Large intestine (tissue), 3 donors: ENCODE data around the gene UPB1. TPM values are rescaled to one million over a fixed set of nuclear protein-coding genes. Genes with fewer than 3 reads are reported as not detected.
A peak's percentile ranks its signal among the peaks of the same experiment; 100 is the strongest.
"Not testable (repeated sequence)": the region's sequence is repeated elsewhere in the genome, so short reads cannot be mapped to it uniquely, and the experiment has no call there.

ENCODE experiments used
- DNase-seq, 2 donors: peaks; one replicate each; pipeline versions ENCODE4 v3.0.0 to v3.0.0-alpha.2; 2013
- H3K27ac ChIP-seq: one replicate; pipeline ENCODE4 v1.5.1; 2013; ENCODE audit warnings: low read length
- H3K27me3 ChIP-seq: 2 replicates; pipeline ENCODE4 v1.6.1; 2013; ENCODE audit warnings: low read length; ENCODE audit not compliant: control insufficient read depth, insufficient read depth
- H3K36me3 ChIP-seq: 2 replicates; pipeline ENCODE4 v1.6.1; 2013; ENCODE audit warnings: low read length; ENCODE audit not compliant: control insufficient read depth, insufficient read depth
- H3K4me1 ChIP-seq: one replicate; pipeline ENCODE4 v1.6.1; 2013; ENCODE audit warnings: low read length; ENCODE audit not compliant: control insufficient read depth, insufficient read depth
- H3K4me3 ChIP-seq: one replicate; pipeline ENCODE4 v1.5.1; 2013; ENCODE audit warnings: low read length
- H3K9me3 ChIP-seq: one replicate; pipeline ENCODE4 v1.6.1; 2013; ENCODE audit warnings: mild to moderate bottlenecking, low read depth, low read length, moderate library complexity; ENCODE audit not compliant: control insufficient read depth
- WGBS: methylation state at CpG from one replicate; pipeline ENCODE4 v1.1.5; 2013; ENCODE audit warnings: low lambda C conversion rate; ENCODE audit not compliant: insufficient coverage; 5-methylcytosine and 5-hydroxymethylcytosine counted together
- polyA plus RNA-seq: library from polyadenylated mRNA; unstranded; fragments of 120-200 nt; gene quantifications from one replicate; pipeline ENCODE4 v1.2.1, GENCODE V29; 2013

Gene UPB1
- polyA plus RNA-seq, 1 donor, result 12.2 TPM

DNA sequence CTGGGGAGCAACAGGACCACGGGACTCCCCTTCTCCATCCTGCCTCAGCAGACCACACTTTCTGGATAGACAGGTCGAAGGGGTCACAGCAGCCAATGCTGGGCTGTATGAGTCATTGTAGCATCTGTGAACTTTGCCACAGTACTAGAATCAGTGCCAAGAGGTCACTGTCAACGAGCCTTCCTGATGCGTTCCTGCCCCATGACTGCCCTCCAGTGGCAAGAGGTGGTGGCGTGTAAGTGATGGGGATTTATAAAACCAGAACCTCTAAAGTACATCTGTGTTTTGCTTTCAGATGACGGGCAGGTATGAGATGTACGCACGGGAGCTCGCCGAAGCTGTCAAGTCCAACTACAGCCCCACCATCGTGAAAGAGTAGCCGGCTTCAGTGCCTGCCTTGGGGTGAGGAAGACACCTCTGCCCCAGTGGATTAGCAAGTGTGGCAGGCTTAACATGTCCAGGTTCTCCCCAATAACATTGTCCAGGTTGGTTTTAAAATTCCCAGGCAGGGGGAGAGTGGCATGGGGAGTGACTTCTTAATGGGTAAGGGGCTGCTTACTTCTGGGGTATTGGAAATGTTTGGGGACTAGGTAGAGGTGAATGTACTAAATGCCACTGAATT, 30.4 kb downstream of the UPB1 start:
- Histone ChIP-seq H3K27ac (no peak overlapping the region), H3K4me1 (peaks cover 5% of the 10 kb centered on the region), H3K4me3 (no peak overlapping the region), H3K9me3 (no peaks in the 10 kb centered on the region), H3K27me3 (no peaks in the 10 kb centered on the region), H3K36me3 (no peaks in the 10 kb centered on the region)
- WGBS, result no CpG with 5 or more reads among the region's 12 CpGs
- peak; percentile 65 to 75 for DNase-seq

DNA sequence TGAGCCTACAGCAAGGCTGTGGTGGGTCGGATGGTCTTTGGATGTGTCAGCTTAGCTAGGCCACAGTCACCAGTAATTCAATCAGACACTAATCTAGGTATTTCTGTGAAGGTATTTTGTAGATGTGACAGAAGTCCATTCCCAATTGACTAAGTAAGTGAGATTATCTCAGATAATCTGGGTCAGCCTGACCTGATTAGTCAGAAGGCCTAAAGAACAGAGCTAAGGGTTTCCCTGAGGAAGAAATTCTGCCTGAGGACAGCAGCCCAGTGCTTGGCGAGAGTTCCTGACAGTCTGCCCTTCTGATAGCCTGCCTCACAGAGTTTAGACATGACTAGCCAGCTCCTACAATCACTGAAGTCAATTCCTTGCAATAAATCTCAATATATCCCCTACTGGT, 31.1 kb downstream of the UPB1 start:
- no peak for DNase-seq
- no CpG with 5 or more reads among the region's 2 CpGs for WGBS
- Histone ChIP-seq H3K9me3 (no peaks in the 10 kb centered on the region), H3K27me3 (no peaks in the 10 kb centered on the region), H3K4me3 (no peak overlapping the region), H3K4me1 (peaks cover 8% of the 10 kb centered on the region), H3K27ac (no peak overlapping the region), H3K36me3 (no peaks in the 10 kb centered on the region)

DNA sequence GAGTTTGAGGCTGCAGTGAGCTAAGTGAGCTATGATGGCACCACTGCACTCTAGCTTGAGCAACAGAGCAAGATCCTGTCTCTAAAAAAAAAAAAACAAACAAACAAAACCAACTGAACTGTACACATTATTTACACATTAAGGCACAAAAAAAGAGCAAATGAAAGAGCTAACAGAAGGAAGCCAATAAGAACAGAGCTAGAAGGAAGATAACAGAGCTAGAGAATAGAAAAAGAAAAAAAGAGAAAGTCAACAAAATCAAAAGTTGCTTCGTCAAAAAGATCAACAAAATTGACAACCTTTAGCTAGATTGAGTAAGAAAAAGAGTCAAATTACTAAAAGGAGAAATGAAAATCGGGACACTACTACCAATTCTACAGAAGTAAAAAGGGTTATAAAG, 34.8 kb downstream of the UPB1 start:
- H3K36me3 ChIP-seq, result no peaks in the 10 kb centered on the region
- no peak overlapping the region for H3K4me3 ChIP-seq
- no peak for DNase-seq
- WGBS, result 89% methylated on average over 1 of the region's 2 CpGs
- peaks cover 21% of the 10 kb centered on the region for H3K4me1 ChIP-seq
- no peaks in the 10 kb centered on the region for H3K27me3 ChIP-seq
- no peak overlapping the region for H3K27ac ChIP-seq
- H3K9me3 ChIP-seq, result no peaks in the 10 kb centered on the region

DNA sequence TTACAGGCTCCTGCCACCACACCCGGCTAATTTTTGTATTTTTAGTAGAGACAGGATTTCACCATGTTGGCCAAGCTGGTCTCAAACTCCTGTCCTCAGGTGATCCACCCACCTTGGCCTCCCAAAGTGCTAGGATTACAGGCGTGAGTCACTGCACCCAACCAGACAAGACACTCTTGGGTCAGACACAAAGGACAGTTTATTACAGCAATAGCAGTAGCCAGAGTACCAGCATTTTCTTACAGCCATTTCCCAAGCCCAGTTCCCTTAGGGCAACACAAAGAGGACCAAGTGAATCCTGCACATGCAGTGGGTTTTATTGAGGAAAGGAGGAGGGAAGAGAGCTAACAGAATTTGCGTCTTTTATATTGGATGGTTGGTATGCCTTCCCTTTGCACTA, 35.8 kb downstream of the UPB1 start:
- not testable (repeated sequence) for H3K4me3 ChIP-seq, H3K36me3 ChIP-seq, H3K9me3 ChIP-seq, H3K27me3 ChIP-seq
- Histone ChIP-seq H3K27ac (peak overlapping the region; percentile 40), H3K4me1 (peaks cover 19% of the 10 kb centered on the region)
- DNase-seq, result peak in 1 of 2 donors; percentile 66
- no CpG with 5 or more reads among the region's 3 CpGs for WGBS

DNA sequence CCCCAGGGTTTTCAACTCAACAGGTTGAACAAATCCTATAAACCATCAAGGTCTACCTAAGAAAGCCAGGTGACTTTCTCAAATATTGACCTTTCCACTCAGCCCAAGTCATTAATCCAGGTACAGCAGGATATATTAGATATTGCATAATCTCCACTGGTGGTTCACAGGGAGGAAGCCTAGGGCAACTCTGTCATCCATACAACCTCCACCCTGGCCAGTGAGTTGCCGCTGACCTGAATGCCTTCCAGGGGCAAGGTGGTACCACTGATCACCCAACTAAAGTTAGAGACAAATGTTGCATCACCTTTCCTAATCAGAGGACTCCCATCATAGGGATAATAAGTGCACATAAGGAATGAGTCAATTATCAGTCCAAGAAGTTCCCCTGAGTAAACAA, 36.9 kb downstream of the UPB1 start:
- Histone ChIP-seq H3K4me3 (no peak overlapping the region), H3K4me1 (peaks cover 19% of the 10 kb centered on the region), H3K27ac (peak overlapping the region; percentile 40), H3K27me3 (no peaks in the 10 kb centered on the region), H3K9me3 (no peaks in the 10 kb centered on the region), H3K36me3 (peaks cover 8% of the 10 kb centered on the region)
- WGBS, result no CpG with 5 or more reads among the region's 1 CpG
- peak in 1 of 2 donors; percentile 66 for DNase-seq

DNA sequence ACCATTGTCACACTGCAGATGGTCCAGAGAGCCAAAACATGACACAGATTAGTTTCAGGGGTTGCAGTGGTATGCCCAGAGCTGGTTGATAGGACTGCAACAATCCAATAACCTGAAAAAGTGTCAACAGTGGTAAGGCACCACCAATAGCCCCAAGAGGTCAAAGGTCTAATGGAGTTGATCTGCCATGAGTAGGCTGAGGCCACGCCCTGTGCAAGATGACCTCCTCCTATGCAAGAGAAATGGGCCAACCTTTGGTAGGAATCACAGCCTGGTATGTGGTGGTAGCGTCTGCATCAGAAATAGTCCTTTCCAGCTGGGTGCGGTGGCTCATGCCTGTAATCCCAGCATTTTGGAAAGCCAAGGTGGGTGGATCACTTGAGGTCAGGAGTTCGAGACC, 40.2 kb downstream of the UPB1 start:
- Histone ChIP-seq H3K27ac (no peak overlapping the region), H3K36me3 (peaks cover 25% of the 10 kb centered on the region), H3K9me3 (no peaks in the 10 kb centered on the region), H3K27me3 (no peaks in the 10 kb centered on the region), H3K4me3 (no peak overlapping the region), H3K4me1 (peaks cover 19% of the 10 kb centered on the region)
- no CpG with 5 or more reads among the region's 4 CpGs for WGBS
- DNase-seq, result no peak

DNA sequence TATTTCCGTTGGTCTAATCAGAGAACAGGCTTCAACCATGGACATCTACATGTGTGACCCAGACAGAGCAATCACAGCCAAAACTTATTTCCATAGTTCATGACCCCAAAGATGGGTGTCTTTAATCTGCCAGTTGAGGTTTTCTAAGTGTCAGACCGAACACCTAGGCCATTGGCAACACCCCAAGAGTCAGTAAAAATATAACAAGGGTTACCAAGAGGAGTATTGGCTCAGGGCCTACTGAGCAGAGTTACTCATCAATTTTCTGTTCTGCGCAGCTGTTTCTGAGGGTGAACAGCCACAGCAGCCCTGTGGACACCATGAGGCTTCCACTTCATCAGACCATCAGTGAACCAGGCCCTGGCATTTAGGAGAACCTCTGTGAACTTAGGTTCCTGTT, 41.0 kb downstream of the UPB1 start:
- Histone ChIP-seq H3K4me1 (peaks cover 17% of the 10 kb centered on the region), H3K27me3 (no peaks in the 10 kb centered on the region), H3K4me3 (no peak overlapping the region), H3K9me3 (no peaks in the 10 kb centered on the region), H3K27ac (no peak overlapping the region), H3K36me3 (peaks cover 32% of the 10 kb centered on the region)
- no peak for DNase-seq
- no CpG with 5 or more reads among the region's 3 CpGs for WGBS

DNA sequence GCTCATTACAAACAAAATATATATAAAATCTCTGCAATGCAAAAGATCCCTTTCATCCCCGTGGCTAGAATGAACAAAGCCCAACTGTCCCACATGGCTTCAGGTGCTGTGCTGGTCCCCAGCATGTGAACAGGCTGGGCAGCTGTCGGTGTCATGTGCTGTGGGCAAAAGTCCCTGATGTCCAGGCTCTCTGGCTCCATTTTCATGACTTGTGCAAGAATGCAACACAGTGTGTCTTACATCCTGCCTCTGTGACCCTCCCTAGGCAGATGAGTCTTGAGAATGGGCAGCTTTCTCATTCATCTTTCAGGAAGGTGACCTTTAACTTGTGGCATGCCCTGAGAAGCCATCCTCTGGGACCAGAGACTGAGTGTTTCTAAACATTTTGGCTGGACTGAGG, 45.3 kb downstream of the UPB1 start:
- Histone ChIP-seq H3K27me3 (no peaks in the 10 kb centered on the region), H3K4me3 (no peak overlapping the region), H3K27ac (no peak overlapping the region), H3K4me1 (no peaks in the 10 kb centered on the region), H3K36me3 (peaks cover 73% of the 10 kb centered on the region), H3K9me3 (no peaks in the 10 kb centered on the region)
- no peak for DNase-seq
- no CpG with 5 or more reads among the region's 2 CpGs for WGBS

DNA sequence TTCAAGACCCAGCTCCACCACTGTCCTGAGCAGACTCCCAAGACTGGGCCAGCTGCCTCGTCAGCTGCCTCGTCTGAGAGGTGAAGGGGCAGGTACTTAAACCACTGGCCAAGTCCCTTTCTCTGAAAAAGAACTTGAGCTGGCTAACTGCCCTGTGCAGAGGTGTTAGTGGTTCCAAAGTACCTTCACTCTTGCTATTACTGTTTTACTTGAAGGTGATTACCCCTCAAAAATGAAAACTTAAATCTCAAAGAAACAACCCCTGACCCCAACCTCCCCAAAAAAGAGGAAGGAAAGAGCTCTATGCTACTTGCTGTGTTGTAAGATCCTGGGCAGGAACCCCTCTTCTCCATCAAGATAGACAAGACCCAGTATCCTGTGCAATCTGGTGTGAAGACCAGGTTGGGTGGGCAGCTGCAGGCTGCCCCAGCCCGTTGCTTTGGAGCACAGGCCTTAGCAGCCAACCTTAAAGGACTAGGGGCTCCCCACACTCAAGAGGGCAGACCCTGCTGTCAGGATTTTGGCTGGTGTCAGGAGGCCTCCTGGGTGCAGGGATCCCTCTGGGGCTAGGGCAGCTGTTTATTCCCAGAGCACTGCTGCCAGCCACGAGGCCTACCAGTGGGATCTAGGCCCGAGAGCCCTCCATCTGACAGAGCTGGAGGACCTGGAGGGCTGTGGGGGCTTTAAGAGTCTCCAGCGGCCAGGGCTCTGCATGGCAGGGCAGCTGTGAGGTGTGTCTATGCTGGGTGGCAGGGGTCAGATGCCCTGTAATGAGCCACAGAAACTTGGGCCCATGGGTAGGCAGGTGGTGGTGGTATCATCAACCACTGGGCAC, 46.8 kb downstream of the UPB1 start:
- peaks cover 5% of the 10 kb centered on the region for H3K4me1 ChIP-seq
- H3K27ac ChIP-seq, result no peak overlapping the region
- WGBS, result no CpG with 5 or more reads among the region's 6 CpGs
- DNase-seq, result no peak
- no peak overlapping the region for H3K4me3 ChIP-seq
- peaks cover 77% of the 10 kb centered on the region for H3K36me3 ChIP-seq
- H3K9me3 ChIP-seq, result no peaks in the 10 kb centered on the region
- no peaks in the 10 kb centered on the region for H3K27me3 ChIP-seq

DNA sequence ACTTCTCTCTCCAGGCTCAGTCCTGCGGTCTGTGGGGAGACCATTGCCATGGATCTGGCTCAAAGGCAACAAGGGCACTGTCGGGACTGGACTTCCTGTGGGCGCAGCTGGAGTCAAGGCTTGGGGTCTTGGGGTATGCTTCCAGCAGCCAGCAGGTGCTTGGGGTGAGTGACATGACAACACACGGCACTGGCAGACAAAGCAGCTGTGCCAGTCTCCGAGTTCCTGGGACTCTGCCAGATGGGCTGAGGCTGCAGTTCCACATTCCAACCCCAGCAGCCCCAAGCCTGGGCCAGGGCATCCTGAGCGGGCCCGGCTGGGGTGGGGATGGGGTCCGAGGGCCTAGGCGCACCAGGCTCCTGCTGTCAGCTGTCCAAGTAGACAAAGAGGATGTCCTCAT, 47.5 kb downstream of the UPB1 start:
- H3K4me3 ChIP-seq, result no peak overlapping the region
- H3K4me1 ChIP-seq, result peaks cover 6% of the 10 kb centered on the region
- no peak overlapping the region for H3K27ac ChIP-seq
- WGBS, result no CpG with 5 or more reads among the region's 9 CpGs
- H3K27me3 ChIP-seq, result no peaks in the 10 kb centered on the region
- no peaks in the 10 kb centered on the region for H3K9me3 ChIP-seq
- no peak for DNase-seq
- H3K36me3 ChIP-seq, result peaks cover 84% of the 10 kb centered on the region
